HepG2 (cell line): Measurements from ENCODE around the gene ANXA3. TPM values are rescaled to one million over a fixed set of nuclear protein-coding genes. Genes with fewer than 3 reads are reported as not detected.

Source experiments
- ATAC-seq: fragments of 200-7000 bp; cut with Tn5 transposase; 3 replicates; pipeline ENCODE4 v1.9.1; 2020; ENCODE audit warnings: mild to moderate bottlenecking, moderate library complexity
- BruUV-seq: library from RNA; stranded (reverse); fragments of 400-500 nt; replicated peaks from 2 replicates; lab custom pipeline; 2021; lab: Mats Ljungman, UMichigan
- CTCF ChIA-PET: fragments of 300-600 bp; formaldehyde crosslinking; extraction: SDS; loops from one replicate; lab custom pipeline; 2021; ENCODE audit warnings: low total read pairs, inconsistent platforms, low intra/inter-chr PET ratio; lab: Yijun Ruan, JAX
- POLR2A ChIA-PET: fragments of 350-600 bp; sonication (Branson Sonifier 250); formaldehyde crosslinking; loops from one replicate; lab custom pipeline; 2020; ENCODE audit warnings: antibody characterized with exemption, inconsistent platforms; lab: Yijun Ruan, JAX
- DNase-seq: peaks from one replicate; pipeline ENCODE4 v3.0.0-alpha.2; 2015; ENCODE audit warnings: low spot score
- FAIRE-seq: peaks from 3 replicates; lab custom pipeline; 2011; peaks lifted over from hg19 to GRCh38; lab: Jason Lieb, UNC
- H2AFZ ChIP-seq: one replicate; pipeline ENCODE4 v1.6.1; 2011; ENCODE audit warnings: low read length, inconsistent platforms
- H3K27ac ChIP-seq: fragments of 300-600 bp; 3 replicates; pipeline ENCODE4 v1.8.0; 2011; ENCODE audit warnings: mixed run types, mild to moderate bottlenecking, mixed read lengths, low read length, inconsistent platforms; ENCODE audit not compliant: insufficient read depth; ENCODE audit errors: extremely low read length
- H3K27me3 ChIP-seq, 2 experiments: fragments of 200-600 bp in 1 of 2; 2 replicates in 1 of 2; 3 replicates in 1 of 2; pipeline versions ENCODE4 v1.6.0 to v1.8.0; 2011; ENCODE audit warnings: low read length in 2 of 2, mild to moderate bottlenecking in 2 of 2, moderate library complexity in 2 of 2, inconsistent platforms in 1 of 2; ENCODE audit not compliant: insufficient read depth in 2 of 2, control insufficient read depth in 1 of 2
- H3K36me3 ChIP-seq, 2 experiments: fragments of 200-600 bp in 1 of 2; replicated peaks in 1 of 2; 2 replicates in 1 of 2; 3 replicates in 1 of 2; pipeline versions ENCODE4 v1.5.1 to v1.8.0; 2011; ENCODE audit warnings: low read length in 2 of 2, inconsistent platforms in 1 of 2; ENCODE audit not compliant: insufficient read depth in 2 of 2, control insufficient read depth in 1 of 2
- H3K4me1 ChIP-seq: 2 replicates; pipeline ENCODE4 v1.5.1; 2012; ENCODE audit warnings: low read length, inconsistent platforms; ENCODE audit not compliant: insufficient read depth
- H3K4me2 ChIP-seq: 2 replicates; pipeline ENCODE4 v1.6.0; 2011; ENCODE audit warnings: low read depth, low read length, inconsistent platforms
- H3K4me3 ChIP-seq, 3 experiments: fragments of 200-600 bp in 1 of 3; sonication (generic), shearing (Covaris generic) in 1 of 3; replicated peaks in 1 of 3; 2 replicates each; pipeline ENCODE4 v1.5.1; 2011 to 2016; ENCODE audit warnings: low read length in 3 of 3, inconsistent platforms in 2 of 3, low read depth in 2 of 3, mild to moderate bottlenecking in 2 of 3, control low read depth in 1 of 3, mixed read lengths in 1 of 3; ENCODE audit not compliant: insufficient read depth in 1 of 3
- H3K79me2 ChIP-seq: one replicate; pipeline ENCODE4 v1.6.1; 2011; ENCODE audit warnings: low read length, inconsistent platforms; ENCODE audit not compliant: insufficient read depth
- H3K9ac ChIP-seq: 2 replicates; pipeline ENCODE4 v1.6.0; 2011; ENCODE audit warnings: mild to moderate bottlenecking, low read depth, low read length, inconsistent platforms; ENCODE audit not compliant: insufficient read depth
- H3K9me3 ChIP-seq: 2 replicates; pipeline ENCODE4 v1.5.1; 2012; ENCODE audit warnings: mild to moderate bottlenecking, low read length
- H4K20me1 ChIP-seq: 2 replicates; pipeline ENCODE4 v1.6.0; 2011; ENCODE audit warnings: inconsistent platforms, mild to moderate bottlenecking, low read length, moderate library complexity; ENCODE audit not compliant: insufficient read depth
- CBX1 ChIP-seq: IDR thresholded peaks from one replicate; pipeline ENCODE4 v1.6.1; 2016; ENCODE audit warnings: antibody characterized with exemption, low read depth
- CERS6 ChIP-seq: sonication (generic); formaldehyde crosslinking; IDR thresholded peaks from 2 replicates; pipeline ENCODE4 v1.5.0; 2020; ENCODE audit warnings: missing genetic modification reagents
- GATAD2A ChIP-seq: IDR thresholded peaks from 2 replicates; pipeline ENCODE4 v1.6.1; 2016
- GTF2F1 ChIP-seq: fragments of 150-350 bp; IDR thresholded peaks from 2 replicates; pipeline ENCODE4 v1.6.1; 2014; ENCODE audit warnings: low read length
- KDM1A ChIP-seq: IDR thresholded peaks from 2 replicates; pipeline ENCODE4 v1.6.1; 2016; ENCODE audit warnings: missing compliant biosample characterization
- KDM5A ChIP-seq: fragments of 200-600 bp; sonication (generic); IDR thresholded peaks from 2 replicates; pipeline ENCODE4 v1.7.0; 2018; ENCODE audit warnings: antibody characterized with exemption, mild to moderate bottlenecking, low read length, borderline replicate concordance
- KLF6 ChIP-seq: IDR thresholded peaks from 2 replicates; pipeline ENCODE4 v1.8.0; 2016; ENCODE audit warnings: missing biosample characterization, missing genetic modification reagents
- PAX8 ChIP-seq: sonication (generic); formaldehyde crosslinking; IDR thresholded peaks from 2 replicates; pipeline ENCODE4 v1.8.0; 2022; ENCODE audit warnings: mild to moderate bottlenecking, missing genetic modification reagents, borderline replicate concordance
- REL ChIP-seq: sonication (generic); formaldehyde crosslinking; conservative IDR thresholded peaks from 2 replicates; pipeline ENCODE4 v1.8.0; 2022; ENCODE audit warnings: mild to moderate bottlenecking, missing genetic modification reagents, moderate library complexity
- SIX4 ChIP-seq: sonication (generic); formaldehyde crosslinking; IDR thresholded peaks from 2 replicates; pipeline ENCODE4 v1.4.0; 2020; ENCODE audit warnings: missing genetic modification reagents
- SOX5 ChIP-seq: IDR thresholded peaks from 2 replicates; pipeline ENCODE4 v1.6.1; 2016; ENCODE audit warnings: borderline replicate concordance
- ZBTB42 ChIP-seq: sonication (generic); formaldehyde crosslinking; IDR thresholded peaks from 2 replicates; pipeline ENCODE4 v1.5.0; 2020; ENCODE audit warnings: mild to moderate bottlenecking, missing genetic modification reagents
- ZNF33A ChIP-seq: sonication (generic); formaldehyde crosslinking; IDR thresholded peaks from 2 replicates; pipeline ENCODE4 v1.5.1; 2020; ENCODE audit warnings: missing genetic modification reagents, mild to moderate bottlenecking, moderate library complexity, borderline replicate concordance
- ZNF556 ChIP-seq: sonication (generic); formaldehyde crosslinking; IDR thresholded peaks from 2 replicates; pipeline ENCODE4 v1.4.0; 2020; ENCODE audit warnings: mild to moderate bottlenecking, missing genetic modification reagents, borderline replicate concordance
- ZNF580 ChIP-seq: IDR thresholded peaks from 2 replicates; pipeline ENCODE4 v1.6.1; 2016; ENCODE audit warnings: low read depth, borderline replicate concordance
- ZNF614 ChIP-seq: IDR thresholded peaks from 2 replicates; pipeline ENCODE4 v1.6.1; 2018; ENCODE audit warnings: missing biosample characterization, missing genetic modification reagents, inconsistent platforms, borderline replicate concordance
- ZNF616 ChIP-seq: sonication (generic); formaldehyde crosslinking; IDR thresholded peaks from 2 replicates; pipeline ENCODE4 v1.5.0; 2020; ENCODE audit warnings: low read depth, mild to moderate bottlenecking, missing genetic modification reagents
- ZNF782 ChIP-seq: sonication (generic); formaldehyde crosslinking; IDR thresholded peaks from 2 replicates; pipeline ENCODE4 v1.4.0; 2020; ENCODE audit warnings: missing genetic modification reagents, mild to moderate bottlenecking, borderline replicate concordance
- ZXDC ChIP-seq: sonication (generic); formaldehyde crosslinking; IDR thresholded peaks from 2 replicates; pipeline ENCODE4 v1.5.0; 2020; ENCODE audit warnings: mild to moderate bottlenecking, missing genetic modification reagents
- WGBS: methylation state at CpG from one replicate; pipeline ENCODE4 v1.1.6; 2017; ENCODE audit warnings: low lambda C conversion rate; 5-methylcytosine and 5-hydroxymethylcytosine counted together
- in situ Hi-C: cut with HindIII; loops from 2 replicates; pipeline ENCODE4 v1.10.0; 2017; ENCODE audit warnings: low pct_unique_long_range_greater_than_20kb; ENCODE audit not compliant: extremely low pct_ligation_motif_present
- intact Hi-C: fragments of 100-400 bp; cut with micrococcal nuclease; formaldehyde crosslinking; loops from one replicate; pipeline ENCODE4 v1.10.0; 2022; ENCODE audit not compliant: unreplicated experiment
- polyA plus RNA-seq, 8 experiments: library from polyadenylated mRNA; depleted of rRNA in 3 of 8; stranded (reverse) in 7 of 8; unstranded in 1 of 8; fragments of >200 nt; fragmentation: Illumina TruSeq in 4 of 8; extraction: Trizol in 4 of 8; gene quantifications; 2 replicates each; pipeline versions ENCODE4 v1.2.1 to v1.2.3, GENCODE V29; 2011 to 2016; ENCODE audit warnings: low read depth in 4 of 8, missing spikeins in 1 of 8, mixed read lengths in 1 of 8; ENCODE audit not compliant: insufficient read depth in 1 of 8
- total RNA-seq, 5 experiments: library from RNA; depleted of rRNA; stranded (reverse); fragments of >200 nt; fragmentation: Illumina TruSeq; extraction: Trizol; gene quantifications; 2 replicates each; pipeline ENCODE4 v1.2.3, GENCODE V29; 2016; ENCODE audit warnings: low read depth in 1 of 5
- TF ChIP-seq, protein P1 (sequence below): sonication (generic); formaldehyde crosslinking; conservative IDR thresholded peaks from 2 replicates; pipeline ENCODE4 v1.8.1; 2023; ENCODE audit warnings: missing genetic modification reagents

The ANXA3 gene
- total and polyA plus RNA-seq, 2 of the 13 experiments (the other 11 are each of a cell fraction or from before 2014, with no cell fraction given) = 6.5 to 6.9 TPM

- Histone ChIP-seq H3K9ac (peak overlapping the region; percentile 18; the same call in 1 of the 2 replicates), H3K9me3 (no peaks in the 10 kb centered on the region), H3K4me3 (no peak overlapping the region), H4K20me1 (no peaks in the 10 kb centered on the region), H3K27ac (no peak overlapping the region), H2AFZ (no peak overlapping the region), H3K79me2 (no peaks in the 10 kb centered on the region), H3K36me3 (no peaks in the 10 kb centered on the region), H3K27me3 (no peaks in the 10 kb centered on the region), H3K4me2 (no peak overlapping the region), H3K4me1 (peaks cover 36% of the 10 kb centered on the region)
- intact Hi-C loops = no loop called here
- ATAC-seq (no peak), DNase-seq (no peak), FAIRE-seq (no peak)
- 73% methylated on average over 8 of the region's 8 CpGs for WGBS
- POLR2A ChIA-PET = no interaction called here
- CTCF ChIA-PET = no interaction called here
- no TSS peak for BruUV-seq
- TF ChIP-seq ZNF616 (no peak), KDM5A (no peak), PAX8 (CRISPR knock-in tag) (no peak), SIX4 (CRISPR knock-in tag) (no peak), ZNF782 (CRISPR knock-in tag) (no peak), ZXDC (no peak), GTF2F1 (no peak), ZBTB42 (CRISPR knock-in tag) (no peak), KLF6 (CRISPR knock-in tag) (no peak), SOX5 (CRISPR knock-in tag) (no peak), CBX1 (no peak), ZNF33A (no peak), KDM1A (no peak), ZNF614 (no peak), CERS6 (CRISPR knock-in tag) (no peak), GATAD2A (no peak), ZNF556 (CRISPR knock-in tag) (no peak), ZNF580 (CRISPR knock-in tag) (no peak), REL (no peak)
- TF ChIP-seq, protein P1, sequence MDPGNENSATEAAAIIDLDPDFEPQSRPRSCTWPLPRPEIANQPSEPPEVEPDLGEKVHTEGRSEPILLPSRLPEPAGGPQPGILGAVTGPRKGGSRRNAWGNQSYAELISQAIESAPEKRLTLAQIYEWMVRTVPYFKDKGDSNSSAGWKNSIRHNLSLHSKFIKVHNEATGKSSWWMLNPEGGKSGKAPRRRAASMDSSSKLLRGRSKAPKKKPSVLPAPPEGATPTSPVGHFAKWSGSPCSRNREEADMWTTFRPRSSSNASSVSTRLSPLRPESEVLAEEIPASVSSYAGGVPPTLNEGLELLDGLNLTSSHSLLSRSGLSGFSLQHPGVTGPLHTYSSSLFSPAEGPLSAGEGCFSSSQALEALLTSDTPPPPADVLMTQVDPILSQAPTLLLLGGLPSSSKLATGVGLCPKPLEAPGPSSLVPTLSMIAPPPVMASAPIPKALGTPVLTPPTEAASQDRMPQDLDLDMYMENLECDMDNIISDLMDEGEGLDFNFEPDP = no peak
- in situ Hi-C loops = no loop called here
Measured at GRCh38 chr4:78566834-78567499, 15.4 kb downstream of the ANXA3 start.
